K562 (cell line): Measurements from ENCODE around the gene SRPK2. TPM values are rescaled to one million over a fixed set of nuclear protein-coding genes. Genes with fewer than 3 reads are reported as not detected.

ENCODE experiments used
- HDAC3 ChIP-seq: fragments of 450-650 bp; IDR thresholded peaks from 2 replicates; pipeline ENCODE4 v1.6.1; 2018; ENCODE audit warnings: borderline replicate concordance, mild to moderate bottlenecking, moderate library complexity; ENCODE audit not compliant: partially characterized antibody
- HDAC8 ChIP-seq: fragments of 450-650 bp; IDR thresholded peaks from 2 replicates; pipeline ENCODE4 v1.6.1; 2016; ENCODE audit warnings: mild to moderate bottlenecking, missing genetic modification characterization, moderate library complexity, missing compliant biosample characterization
- RCOR1 ChIP-seq, 2 experiments: IDR thresholded peaks; 2 replicates each; pipeline ENCODE4 v1.6.1; 2012; ENCODE audit warnings: low read depth in 2 of 2, low read length in 2 of 2, borderline replicate concordance in 1 of 2, improper control_type of control experiment in 1 of 2
- SRSF1 ChIP-seq: fragments of 200-400 bp; formaldehyde crosslinking; IDR thresholded peaks from 2 replicates; pipeline ENCODE4 v1.6.1; 2017; ENCODE audit warnings: mild to moderate bottlenecking, low read depth, low read length, moderate library complexity
- TAF7 ChIP-seq: fragments of 450-650 bp; IDR thresholded peaks from 2 replicates; pipeline ENCODE4 v1.6.1; 2016; ENCODE audit warnings: missing genetic modification characterization, missing compliant biosample characterization
- TCF7 ChIP-seq: sonication (generic); IDR thresholded peaks from 2 replicates; pipeline ENCODE4 v1.6.1; 2016; ENCODE audit warnings: antibody characterized with exemption, borderline replicate concordance
- YY1 ChIP-seq, 3 experiments: IDR thresholded peaks; 2 replicates each; pipeline ENCODE4 v1.6.1; 2011; ENCODE audit warnings: low read length in 2 of 3, mild to moderate bottlenecking in 2 of 3, moderate library complexity in 2 of 3, borderline replicate concordance in 1 of 3, control low read depth in 1 of 3, low read depth in 1 of 3; ENCODE audit not compliant: insufficient read depth in 3 of 3, insufficient replicate concordance in 2 of 3, control insufficient read depth in 1 of 3, insufficient read length in 1 of 3; ENCODE audit errors: extremely low read depth in 1 of 3
- polyA plus RNA-seq, 8 experiments: library from polyadenylated mRNA; depleted of rRNA in 4 of 8; stranded (reverse) in 5 of 8; unstranded in 3 of 8; fragments of >200 nt; fragmentation: Nextera tagmentation in 2 of 8; fragmentation: Illumina TruSeq in 1 of 8; extraction: Ambion mirVana in 2 of 8; extraction: Trizol in 1 of 8; gene quantifications; 2 replicates each; pipeline versions ENCODE4 v1.2.1 to v1.2.3, GENCODE V29; 2011 to 2014; ENCODE audit warnings: inconsistent platforms in 1 of 8, missing spikeins in 1 of 8
- total RNA-seq, 7 experiments: library from RNA; depleted of rRNA in 6 of 7; stranded (reverse); fragments of >200 nt in 6 of 7; fragmentation: Illumina TruSeq in 2 of 7; extraction: Trizol in 2 of 7; gene quantifications; 2 replicates each; pipeline versions ENCODE4 v1.2.1 to v1.2.3, GENCODE V29; 2011 to 2021; ENCODE audit warnings: low replicate concordance in 1 of 7
- TF ChIP-seq, protein P1 (sequence below): fragments of 450-650 bp; IDR thresholded peaks from 2 replicates; pipeline ENCODE4 v1.6.1; 2016; ENCODE audit warnings: mild to moderate bottlenecking, moderate library complexity
- TF ChIP-seq, protein P2 (sequence below): sonication (generic); IDR thresholded peaks from 2 replicates; pipeline ENCODE4 v1.6.1; 2016
- TF ChIP-seq, protein P3 (sequence below): fragments of 250-450 bp; sonication (Bioruptor Pico); IDR thresholded peaks from 2 replicates; pipeline ENCODE4 v1.5.0; 2020; ENCODE audit warnings: mild to moderate bottlenecking, borderline replicate concordance

Gene SRPK2
- total and polyA plus RNA-seq, 9 of the 15 experiments (the other 6 are each of a cell fraction or from before 2014, with no cell fraction given) = 21.5 to 44.7 (median 33.3) TPM

DNA sequence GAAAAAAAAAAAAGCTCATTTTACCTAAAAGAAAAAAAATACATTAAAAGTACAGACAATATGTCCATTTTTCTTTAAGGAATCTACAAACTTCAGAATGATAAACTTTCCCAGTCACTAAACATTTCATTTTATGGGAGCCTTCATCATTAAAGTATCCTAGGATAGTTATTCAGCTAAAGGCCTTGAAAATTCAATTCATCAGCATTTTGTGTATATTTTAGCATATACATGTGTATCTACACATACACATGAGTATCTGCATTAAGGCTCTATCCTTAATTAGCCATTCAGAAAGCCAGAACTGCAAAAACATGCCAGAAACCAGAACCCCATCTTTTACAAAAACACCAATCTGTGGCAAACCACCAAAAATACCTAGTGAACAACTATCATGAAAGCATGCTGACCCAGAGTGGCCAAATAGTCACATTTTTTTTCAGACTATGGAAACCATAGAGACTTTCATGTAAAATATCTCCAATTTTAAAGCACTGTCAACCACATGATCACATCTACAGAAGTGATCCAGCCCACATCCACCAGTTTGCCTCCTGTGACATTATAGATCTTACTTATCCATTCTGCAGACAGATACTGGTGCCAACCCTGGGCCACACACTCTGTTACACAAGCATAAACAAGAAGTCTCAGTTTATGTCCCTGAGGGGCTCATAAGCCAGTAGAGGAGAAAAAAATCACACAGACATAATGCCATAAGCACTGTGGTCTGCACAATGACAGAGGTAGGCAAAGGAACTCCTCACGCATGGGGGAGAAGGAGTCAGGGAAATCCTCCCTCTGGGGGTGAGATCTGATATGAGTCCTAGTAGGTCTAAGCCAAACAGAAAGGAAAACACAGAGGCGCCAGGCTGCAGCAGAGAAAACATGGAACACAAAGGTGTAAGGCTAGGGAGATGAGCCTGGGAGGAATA, 79.2 kb downstream of the SRPK2 start (continued):
- TF ChIP-seq, protein P1, sequence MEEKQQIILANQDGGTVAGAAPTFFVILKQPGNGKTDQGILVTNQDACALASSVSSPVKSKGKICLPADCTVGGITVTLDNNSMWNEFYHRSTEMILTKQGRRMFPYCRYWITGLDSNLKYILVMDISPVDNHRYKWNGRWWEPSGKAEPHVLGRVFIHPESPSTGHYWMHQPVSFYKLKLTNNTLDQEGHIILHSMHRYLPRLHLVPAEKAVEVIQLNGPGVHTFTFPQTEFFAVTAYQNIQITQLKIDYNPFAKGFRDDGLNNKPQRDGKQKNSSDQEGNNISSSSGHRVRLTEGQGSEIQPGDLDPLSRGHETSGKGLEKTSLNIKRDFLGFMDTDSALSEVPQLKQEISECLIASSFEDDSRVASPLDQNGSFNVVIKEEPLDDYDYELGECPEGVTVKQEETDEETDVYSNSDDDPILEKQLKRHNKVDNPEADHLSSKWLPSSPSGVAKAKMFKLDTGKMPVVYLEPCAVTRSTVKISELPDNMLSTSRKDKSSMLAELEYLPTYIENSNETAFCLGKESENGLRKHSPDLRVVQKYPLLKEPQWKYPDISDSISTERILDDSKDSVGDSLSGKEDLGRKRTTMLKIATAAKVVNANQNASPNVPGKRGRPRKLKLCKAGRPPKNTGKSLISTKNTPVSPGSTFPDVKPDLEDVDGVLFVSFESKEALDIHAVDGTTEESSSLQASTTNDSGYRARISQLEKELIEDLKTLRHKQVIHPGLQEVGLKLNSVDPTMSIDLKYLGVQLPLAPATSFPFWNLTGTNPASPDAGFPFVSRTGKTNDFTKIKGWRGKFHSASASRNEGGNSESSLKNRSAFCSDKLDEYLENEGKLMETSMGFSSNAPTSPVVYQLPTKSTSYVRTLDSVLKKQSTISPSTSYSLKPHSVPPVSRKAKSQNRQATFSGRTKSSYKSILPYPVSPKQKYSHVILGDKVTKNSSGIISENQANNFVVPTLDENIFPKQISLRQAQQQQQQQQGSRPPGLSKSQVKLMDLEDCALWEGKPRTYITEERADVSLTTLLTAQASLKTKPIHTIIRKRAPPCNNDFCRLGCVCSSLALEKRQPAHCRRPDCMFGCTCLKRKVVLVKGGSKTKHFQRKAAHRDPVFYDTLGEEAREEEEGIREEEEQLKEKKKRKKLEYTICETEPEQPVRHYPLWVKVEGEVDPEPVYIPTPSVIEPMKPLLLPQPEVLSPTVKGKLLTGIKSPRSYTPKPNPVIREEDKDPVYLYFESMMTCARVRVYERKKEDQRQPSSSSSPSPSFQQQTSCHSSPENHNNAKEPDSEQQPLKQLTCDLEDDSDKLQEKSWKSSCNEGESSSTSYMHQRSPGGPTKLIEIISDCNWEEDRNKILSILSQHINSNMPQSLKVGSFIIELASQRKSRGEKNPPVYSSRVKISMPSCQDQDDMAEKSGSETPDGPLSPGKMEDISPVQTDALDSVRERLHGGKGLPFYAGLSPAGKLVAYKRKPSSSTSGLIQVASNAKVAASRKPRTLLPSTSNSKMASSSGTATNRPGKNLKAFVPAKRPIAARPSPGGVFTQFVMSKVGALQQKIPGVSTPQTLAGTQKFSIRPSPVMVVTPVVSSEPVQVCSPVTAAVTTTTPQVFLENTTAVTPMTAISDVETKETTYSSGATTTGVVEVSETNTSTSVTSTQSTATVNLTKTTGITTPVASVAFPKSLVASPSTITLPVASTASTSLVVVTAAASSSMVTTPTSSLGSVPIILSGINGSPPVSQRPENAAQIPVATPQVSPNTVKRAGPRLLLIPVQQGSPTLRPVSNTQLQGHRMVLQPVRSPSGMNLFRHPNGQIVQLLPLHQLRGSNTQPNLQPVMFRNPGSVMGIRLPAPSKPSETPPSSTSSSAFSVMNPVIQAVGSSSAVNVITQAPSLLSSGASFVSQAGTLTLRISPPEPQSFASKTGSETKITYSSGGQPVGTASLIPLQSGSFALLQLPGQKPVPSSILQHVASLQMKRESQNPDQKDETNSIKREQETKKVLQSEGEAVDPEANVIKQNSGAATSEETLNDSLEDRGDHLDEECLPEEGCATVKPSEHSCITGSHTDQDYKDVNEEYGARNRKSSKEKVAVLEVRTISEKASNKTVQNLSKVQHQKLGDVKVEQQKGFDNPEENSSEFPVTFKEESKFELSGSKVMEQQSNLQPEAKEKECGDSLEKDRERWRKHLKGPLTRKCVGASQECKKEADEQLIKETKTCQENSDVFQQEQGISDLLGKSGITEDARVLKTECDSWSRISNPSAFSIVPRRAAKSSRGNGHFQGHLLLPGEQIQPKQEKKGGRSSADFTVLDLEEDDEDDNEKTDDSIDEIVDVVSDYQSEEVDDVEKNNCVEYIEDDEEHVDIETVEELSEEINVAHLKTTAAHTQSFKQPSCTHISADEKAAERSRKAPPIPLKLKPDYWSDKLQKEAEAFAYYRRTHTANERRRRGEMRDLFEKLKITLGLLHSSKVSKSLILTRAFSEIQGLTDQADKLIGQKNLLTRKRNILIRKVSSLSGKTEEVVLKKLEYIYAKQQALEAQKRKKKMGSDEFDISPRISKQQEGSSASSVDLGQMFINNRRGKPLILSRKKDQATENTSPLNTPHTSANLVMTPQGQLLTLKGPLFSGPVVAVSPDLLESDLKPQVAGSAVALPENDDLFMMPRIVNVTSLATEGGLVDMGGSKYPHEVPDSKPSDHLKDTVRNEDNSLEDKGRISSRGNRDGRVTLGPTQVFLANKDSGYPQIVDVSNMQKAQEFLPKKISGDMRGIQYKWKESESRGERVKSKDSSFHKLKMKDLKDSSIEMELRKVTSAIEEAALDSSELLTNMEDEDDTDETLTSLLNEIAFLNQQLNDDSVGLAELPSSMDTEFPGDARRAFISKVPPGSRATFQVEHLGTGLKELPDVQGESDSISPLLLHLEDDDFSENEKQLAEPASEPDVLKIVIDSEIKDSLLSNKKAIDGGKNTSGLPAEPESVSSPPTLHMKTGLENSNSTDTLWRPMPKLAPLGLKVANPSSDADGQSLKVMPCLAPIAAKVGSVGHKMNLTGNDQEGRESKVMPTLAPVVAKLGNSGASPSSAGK = no peak
- TF ChIP-seq TAF7 (tag) (no peak), RCOR1 (IDR thresholded peaks at IDR 0.05; ENCODE audit: borderline replicate concordance in 1 of 2, low read depth in 2 of 2, low read length in 2 of 2) (0 out of 4 replicates have a peak, but pooled peaks of 1 of the 2 experiments have one; percentile 25), TCF7 (no peak), YY1 (IDR thresholded peaks at IDR 0.05; ENCODE audit: borderline replicate concordance in 1 of 3, control insufficient read depth in 1 of 3, extremely low read depth in 1 of 3, insufficient read depth in 3 of 3, insufficient read length in 1 of 3, insufficient replicate concordance in 2 of 3, low read depth in 1 of 3, low read length in 2 of 3) (no peak), HDAC8 (tag) (no peak), HDAC3 (no peak), SRSF1 (no peak)
- TF ChIP-seq, protein P2, sequence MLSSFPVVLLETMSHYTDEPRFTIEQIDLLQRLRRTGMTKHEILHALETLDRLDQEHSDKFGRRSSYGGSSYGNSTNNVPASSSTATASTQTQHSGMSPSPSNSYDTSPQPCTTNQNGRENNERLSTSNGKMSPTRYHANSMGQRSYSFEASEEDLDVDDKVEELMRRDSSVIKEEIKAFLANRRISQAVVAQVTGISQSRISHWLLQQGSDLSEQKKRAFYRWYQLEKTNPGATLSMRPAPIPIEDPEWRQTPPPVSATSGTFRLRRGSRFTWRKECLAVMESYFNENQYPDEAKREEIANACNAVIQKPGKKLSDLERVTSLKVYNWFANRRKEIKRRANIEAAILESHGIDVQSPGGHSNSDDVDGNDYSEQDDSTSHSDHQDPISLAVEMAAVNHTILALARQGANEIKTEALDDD = no peak
- TF ChIP-seq, protein P3, sequence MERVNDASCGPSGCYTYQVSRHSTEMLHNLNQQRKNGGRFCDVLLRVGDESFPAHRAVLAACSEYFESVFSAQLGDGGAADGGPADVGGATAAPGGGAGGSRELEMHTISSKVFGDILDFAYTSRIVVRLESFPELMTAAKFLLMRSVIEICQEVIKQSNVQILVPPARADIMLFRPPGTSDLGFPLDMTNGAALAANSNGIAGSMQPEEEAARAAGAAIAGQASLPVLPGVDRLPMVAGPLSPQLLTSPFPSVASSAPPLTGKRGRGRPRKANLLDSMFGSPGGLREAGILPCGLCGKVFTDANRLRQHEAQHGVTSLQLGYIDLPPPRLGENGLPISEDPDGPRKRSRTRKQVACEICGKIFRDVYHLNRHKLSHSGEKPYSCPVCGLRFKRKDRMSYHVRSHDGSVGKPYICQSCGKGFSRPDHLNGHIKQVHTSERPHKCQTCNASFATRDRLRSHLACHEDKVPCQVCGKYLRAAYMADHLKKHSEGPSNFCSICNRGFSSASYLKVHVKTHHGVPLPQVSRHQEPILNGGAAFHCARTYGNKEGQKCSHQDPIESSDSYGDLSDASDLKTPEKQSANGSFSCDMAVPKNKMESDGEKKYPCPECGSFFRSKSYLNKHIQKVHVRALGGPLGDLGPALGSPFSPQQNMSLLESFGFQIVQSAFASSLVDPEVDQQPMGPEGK (CRISPR knock-in tag) = no peak
